VCaP (cell line): ENCODE results near the gene IL22.
"Not testable (repeated sequence)": the region's sequence is repeated elsewhere in the genome, so short reads cannot be mapped to it uniquely, and the experiment has no call there.

Source experiments
- H3K27ac ChIP-seq: fragments of 450-650 bp; 2 replicates; pipeline ENCODE4 v1.5.1; 2017
- CTCF ChIP-seq: fragments of 450-650 bp; conservative IDR thresholded peaks from 2 replicates; pipeline ENCODE4 v1.5.1; 2017; ENCODE audit warnings: mild to moderate bottlenecking, moderate library complexity

The IL22 gene

DNA sequence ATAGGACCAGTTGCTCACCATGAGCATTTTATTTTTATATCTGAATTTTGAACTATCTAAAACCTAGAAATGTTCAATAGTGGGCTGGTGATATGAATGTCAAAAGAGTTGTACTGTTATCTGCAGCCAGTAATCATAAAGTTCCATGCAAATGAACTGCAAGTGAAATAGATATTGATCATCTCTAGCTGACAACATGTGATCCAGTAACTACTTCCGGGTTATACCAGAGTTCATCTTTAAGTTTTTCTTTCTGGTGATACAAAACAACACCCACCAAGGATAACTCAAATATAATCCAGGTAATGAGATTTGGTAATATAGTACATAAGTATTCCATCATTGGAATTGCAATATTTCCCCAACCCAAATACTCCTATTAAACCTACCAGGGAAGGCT lies 31.9 kb downstream of the IL22 start:
- H3K27ac ChIP-seq, result no peak overlapping the region

DNA sequence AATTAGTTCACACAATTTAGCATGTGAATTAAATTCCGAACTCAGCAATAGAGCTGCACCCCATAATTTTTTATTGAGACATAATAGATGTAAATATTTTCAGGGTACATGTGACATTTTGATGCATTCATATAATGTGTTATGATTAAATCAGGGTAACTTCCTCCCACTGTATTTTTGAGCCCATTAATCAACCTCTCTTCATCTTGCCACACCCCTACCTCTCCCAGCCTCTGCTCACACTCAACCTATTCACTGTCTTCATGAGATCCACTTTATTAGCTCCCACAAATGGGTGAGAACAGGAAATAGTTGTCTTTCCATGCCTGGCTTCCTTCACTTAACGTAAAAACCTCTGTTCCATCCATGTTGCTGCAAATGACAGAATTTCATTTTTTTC lies 42.5 kb downstream of the IL22 start:
- H3K27ac ChIP-seq, result no peak overlapping the region
- no peak for TF ChIP-seq CTCF

More for the DNA sequence above, 31.9 kb downstream of the IL22 start:
- no peak for TF ChIP-seq CTCF

DNA sequence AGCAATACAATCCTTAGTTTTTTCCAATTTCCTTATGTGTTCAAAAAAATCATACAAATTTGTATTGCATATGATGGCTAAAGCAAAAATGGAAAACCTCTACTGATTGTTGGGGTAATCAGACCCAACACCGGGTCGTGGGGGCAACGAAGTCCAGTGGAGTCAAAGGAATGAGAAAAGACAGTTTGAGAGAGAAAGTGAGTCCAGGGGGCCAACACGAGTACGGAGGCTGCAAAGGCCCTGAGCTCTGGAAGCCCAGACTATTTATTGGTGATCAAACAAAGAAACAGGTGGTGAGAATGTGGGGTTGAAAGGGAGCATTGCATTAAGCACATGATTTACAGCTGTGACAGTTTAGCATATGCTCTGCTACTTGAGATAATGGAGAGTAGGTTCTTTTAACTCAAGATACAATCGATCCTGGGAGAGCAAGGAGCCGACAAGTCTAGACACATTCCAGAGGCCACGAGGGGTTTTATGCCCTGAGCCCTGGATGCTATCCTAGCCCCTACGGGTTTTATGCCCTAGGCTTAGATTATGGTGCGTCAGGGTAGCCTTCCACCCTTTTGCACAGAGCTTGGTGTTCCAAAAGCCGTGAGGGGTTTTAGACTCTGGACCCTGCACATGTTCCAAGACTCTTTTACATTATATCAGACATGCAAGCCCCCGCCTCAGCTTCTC lies 44.2 kb downstream of the IL22 start:
- not testable (repeated sequence) for H3K27ac ChIP-seq

DNA sequence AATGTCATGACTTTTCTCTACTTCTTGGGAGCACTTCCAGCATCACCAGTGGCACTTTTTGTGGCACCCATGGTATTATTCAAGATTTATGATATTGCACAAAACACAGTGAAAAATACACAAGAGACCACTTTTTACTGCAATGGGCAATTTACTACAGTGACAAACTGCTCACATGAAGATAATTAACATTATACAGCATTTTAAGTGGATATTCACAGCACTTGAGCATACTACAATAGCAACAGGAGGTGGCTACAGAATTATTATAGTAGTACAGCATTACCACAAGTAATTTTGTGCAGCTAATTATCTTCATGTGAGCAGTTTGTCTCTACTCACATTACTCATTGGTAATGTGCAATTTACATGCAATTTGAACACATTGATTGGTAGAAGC lies 46.1 kb downstream of the IL22 start:
- H3K27ac ChIP-seq, result no peak overlapping the region
- TF ChIP-seq CTCF, result no peak

- TF ChIP-seq CTCF, result no peak
- no peak overlapping the region for H3K27ac ChIP-seq
Measured at GRCh38 chr12:68206446-68206845, 47.0 kb downstream of the IL22 start.

- no peak overlapping the region for H3K27ac ChIP-seq
- no peak for TF ChIP-seq CTCF
Measured at GRCh38 chr12:68203460-68203875, 49.9 kb downstream of the IL22 start.

GRCh38 chr12:68200854-68201253 lies 52.5 kb downstream of the IL22 start:
- no peak for TF ChIP-seq CTCF
- H3K27ac ChIP-seq, result no peak overlapping the region

GRCh38 chr12:68199127-68199526 lies 54.3 kb downstream of the IL22 start:
- TF ChIP-seq CTCF, result no peak
- no peak overlapping the region for H3K27ac ChIP-seq
